HepG2 (cell line): Measurements from ENCODE around the gene ATAD3A. TPM values are rescaled to one million over a fixed set of nuclear protein-coding genes. Genes with fewer than 3 reads are reported as not detected.
A peak's percentile ranks its signal among the peaks of the same experiment; 100 is the strongest.

Experiments
- ATF7 ChIP-seq, 2 experiments: fragments of 450-650 bp in 1 of 2; sonication (generic) in 1 of 2; formaldehyde crosslinking in 1 of 2; IDR thresholded peaks; 2 replicates each; pipeline versions ENCODE4 v1.4.0 to v1.6.1; 2016 to 2020; ENCODE audit warnings: antibody characterized with exemption in 1 of 2, mild to moderate bottlenecking in 1 of 2, missing genetic modification reagents in 1 of 2
- CCDC6 ChIP-seq: sonication (generic); formaldehyde crosslinking; IDR thresholded peaks from 2 replicates; pipeline ENCODE4 v1.8.1; 2022; ENCODE audit warnings: mild to moderate bottlenecking, missing genetic modification reagents, moderate library complexity
- CHD2 ChIP-seq: IDR thresholded peaks from 2 replicates; pipeline ENCODE4 v1.6.1; 2011; ENCODE audit warnings: low read depth, low read length, improper control_type of control experiment
- ELF1 ChIP-seq: sonication (generic); formaldehyde crosslinking; IDR thresholded peaks from 2 replicates; pipeline ENCODE4 v1.4.0; 2020; ENCODE audit warnings: missing genetic modification reagents
- ETV6 ChIP-seq: sonication (generic); formaldehyde crosslinking; conservative IDR thresholded peaks from 2 replicates; pipeline ENCODE4 v1.4.0; 2020; ENCODE audit warnings: missing genetic modification reagents
- FOXP1 ChIP-seq, 2 experiments: fragments of 450-650 bp in 1 of 2; IDR thresholded peaks; 2 replicates each; pipeline ENCODE4 v1.6.1; 2017 to 2018; ENCODE audit warnings: antibody characterized with exemption in 1 of 2
- HNRNPH1 ChIP-seq: fragments of 200-400 bp; formaldehyde crosslinking; optimal IDR thresholded peaks from 2 replicates; pipeline ENCODE3; 2017; ENCODE audit warnings: mild to moderate bottlenecking, low read depth, low read length
- NKX3-1 ChIP-seq: sonication (generic); formaldehyde crosslinking; IDR thresholded peaks from 2 replicates; pipeline ENCODE4 v1.5.0; 2020; ENCODE audit warnings: missing genetic modification reagents
- NRL ChIP-seq: sonication (generic); formaldehyde crosslinking; IDR thresholded peaks from 2 replicates; pipeline ENCODE4 v1.5.0; 2020; ENCODE audit warnings: missing genetic modification reagents, mild to moderate bottlenecking, moderate library complexity, borderline replicate concordance
- ZKSCAN8 ChIP-seq: IDR thresholded peaks from 2 replicates; pipeline ENCODE4 v1.6.1; 2016; ENCODE audit warnings: borderline replicate concordance, missing genetic modification reagents, missing compliant biosample characterization
- ZNF12 ChIP-seq: sonication (generic); formaldehyde crosslinking; IDR thresholded peaks from 2 replicates; pipeline ENCODE4 v1.5.0; 2020; ENCODE audit warnings: missing genetic modification reagents
- ZNF326 ChIP-seq: sonication (generic); formaldehyde crosslinking; IDR thresholded peaks from 2 replicates; pipeline ENCODE4 v1.4.0; 2020; ENCODE audit warnings: missing genetic modification reagents, borderline replicate concordance
- ZNF484 ChIP-seq: sonication (generic); formaldehyde crosslinking; IDR thresholded peaks from 2 replicates; pipeline ENCODE4 v1.5.1; 2020; ENCODE audit warnings: mild to moderate bottlenecking, low read depth, missing genetic modification reagents, borderline replicate concordance
- ZNF788 ChIP-seq: sonication (generic); formaldehyde crosslinking; IDR thresholded peaks from 2 replicates; pipeline ENCODE4 v1.5.0; 2020; ENCODE audit warnings: mild to moderate bottlenecking, missing genetic modification reagents, borderline replicate concordance
- polyA plus RNA-seq, 8 experiments: library from polyadenylated mRNA; depleted of rRNA in 3 of 8; stranded (reverse) in 7 of 8; unstranded in 1 of 8; fragments of >200 nt; fragmentation: Illumina TruSeq in 4 of 8; extraction: Trizol in 4 of 8; gene quantifications; 2 replicates each; pipeline versions ENCODE4 v1.2.1 to v1.2.3, GENCODE V29; 2011 to 2016; ENCODE audit warnings: low read depth in 4 of 8, missing spikeins in 1 of 8, mixed read lengths in 1 of 8; ENCODE audit not compliant: insufficient read depth in 1 of 8
- total RNA-seq, 5 experiments: library from RNA; depleted of rRNA; stranded (reverse); fragments of >200 nt; fragmentation: Illumina TruSeq; extraction: Trizol; gene quantifications; 2 replicates each; pipeline ENCODE4 v1.2.3, GENCODE V29; 2016; ENCODE audit warnings: low read depth in 1 of 5
- TF ChIP-seq, protein P1 (sequence below): sonication (generic); formaldehyde crosslinking; IDR thresholded peaks from 2 replicates; pipeline ENCODE4; 2020; ENCODE audit warnings: missing genetic modification reagents, mild to moderate bottlenecking, borderline replicate concordance
- TF ChIP-seq, protein P2 (sequence below): sonication (generic); formaldehyde crosslinking; IDR thresholded peaks from 2 replicates; pipeline ENCODE4 v1.5.0; 2020; ENCODE audit warnings: mild to moderate bottlenecking, missing genetic modification reagents, borderline replicate concordance
- TF ChIP-seq, protein P3 (sequence below): sonication (generic); formaldehyde crosslinking; IDR thresholded peaks from 2 replicates; pipeline ENCODE4 v1.8.1; 2023; ENCODE audit warnings: mild to moderate bottlenecking, missing genetic modification reagents
- TF ChIP-seq, protein P4 (sequence below): sonication (generic); formaldehyde crosslinking; IDR thresholded peaks from 2 replicates; pipeline ENCODE4 v1.5.0; 2020; ENCODE audit warnings: missing genetic modification reagents

ATAD3A gene
- total and polyA plus RNA-seq, 2 of the 13 experiments (the other 11 are each of a cell fraction or from before 2014, with no cell fraction given): 10.6 to 49.0 TPM

DNA sequence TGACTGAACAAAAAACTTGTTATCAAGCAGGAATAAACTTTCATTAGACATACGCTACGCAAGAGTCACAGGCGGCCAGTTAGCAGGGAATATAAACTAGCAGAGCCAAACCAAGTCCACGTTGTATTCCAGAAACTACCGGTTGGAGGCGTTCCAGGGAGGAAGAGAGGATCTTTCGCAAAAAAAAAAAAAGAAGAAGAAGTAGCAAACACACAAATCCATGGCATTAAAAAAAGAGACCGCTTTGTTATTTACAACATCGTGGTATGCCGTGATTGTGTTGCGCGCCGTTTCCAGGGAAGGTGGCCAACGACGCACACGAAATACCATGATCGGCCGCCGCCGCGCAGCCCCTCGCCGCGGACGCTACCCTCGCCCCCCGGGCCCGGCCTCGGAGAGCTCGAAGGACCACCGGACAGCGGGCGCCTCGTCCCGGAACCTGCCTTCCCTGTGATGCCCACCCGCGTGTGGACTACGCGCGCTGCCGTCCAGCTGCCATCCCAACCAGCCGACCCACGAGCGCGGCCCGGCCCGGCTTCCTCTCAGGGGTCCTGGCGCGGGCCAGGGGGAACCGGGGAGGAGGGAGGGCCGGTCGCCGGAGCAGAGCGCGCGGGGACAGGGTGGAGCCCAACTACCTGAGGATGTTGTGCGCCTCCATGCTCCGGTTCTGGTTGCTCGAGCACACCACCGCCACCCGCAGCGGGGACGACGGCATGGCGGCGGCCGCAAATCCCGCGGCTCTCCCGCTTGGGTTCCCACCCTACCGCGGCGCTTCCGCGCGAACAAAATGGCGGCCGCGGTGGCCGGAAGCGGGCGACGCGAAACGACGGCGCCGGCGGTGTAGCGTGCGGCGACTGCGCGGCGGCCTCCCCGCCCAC is 62.1 kb downstream of the ATAD3A start (continued):
- TF ChIP-seq, protein P1, sequence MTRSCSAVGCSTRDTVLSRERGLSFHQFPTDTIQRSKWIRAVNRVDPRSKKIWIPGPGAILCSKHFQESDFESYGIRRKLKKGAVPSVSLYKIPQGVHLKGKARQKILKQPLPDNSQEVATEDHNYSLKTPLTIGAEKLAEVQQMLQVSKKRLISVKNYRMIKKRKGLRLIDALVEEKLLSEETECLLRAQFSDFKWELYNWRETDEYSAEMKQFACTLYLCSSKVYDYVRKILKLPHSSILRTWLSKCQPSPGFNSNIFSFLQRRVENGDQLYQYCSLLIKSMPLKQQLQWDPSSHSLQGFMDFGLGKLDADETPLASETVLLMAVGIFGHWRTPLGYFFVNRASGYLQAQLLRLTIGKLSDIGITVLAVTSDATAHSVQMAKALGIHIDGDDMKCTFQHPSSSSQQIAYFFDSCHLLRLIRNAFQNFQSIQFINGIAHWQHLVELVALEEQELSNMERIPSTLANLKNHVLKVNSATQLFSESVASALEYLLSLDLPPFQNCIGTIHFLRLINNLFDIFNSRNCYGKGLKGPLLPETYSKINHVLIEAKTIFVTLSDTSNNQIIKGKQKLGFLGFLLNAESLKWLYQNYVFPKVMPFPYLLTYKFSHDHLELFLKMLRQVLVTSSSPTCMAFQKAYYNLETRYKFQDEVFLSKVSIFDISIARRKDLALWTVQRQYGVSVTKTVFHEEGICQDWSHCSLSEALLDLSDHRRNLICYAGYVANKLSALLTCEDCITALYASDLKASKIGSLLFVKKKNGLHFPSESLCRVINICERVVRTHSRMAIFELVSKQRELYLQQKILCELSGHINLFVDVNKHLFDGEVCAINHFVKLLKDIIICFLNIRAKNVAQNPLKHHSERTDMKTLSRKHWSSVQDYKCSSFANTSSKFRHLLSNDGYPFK (CRISPR knock-in tag): no peak; the same call in none of the 2 replicates
- TF ChIP-seq CCDC6 (CRISPR knock-in tag) (0 out of 2 replicates have a peak, but pooled peaks have one; percentile 1), FOXP1 (IDR thresholded peaks at IDR 0.05) (no peak), FOXP1 (CRISPR knock-in tag; IDR thresholded peaks at IDR 0.05) (no peak), ELF1 (CRISPR knock-in tag) (no peak; the same call in 1 of the 2 replicates), NKX3-1 (CRISPR knock-in tag) (no peak), ATF7 (IDR thresholded peaks at IDR 0.05) (no peak), ATF7 (CRISPR knock-in tag; IDR thresholded peaks at IDR 0.05) (no peak), ZNF788 (CRISPR knock-in tag) (peak; percentile 41; the same call in 1 of the 2 replicates), ZNF484 (CRISPR knock-in tag) (no peak), ZNF12 (CRISPR knock-in tag) (0 out of 2 replicates have a peak, but pooled peaks have one; percentile 28), ZKSCAN8 (no peak), HNRNPH1 (no peak), CHD2 (peak; percentile 64), ZNF326 (no peak), ETV6 (CRISPR knock-in tag) (0 out of 2 replicates have a peak, but pooled peaks have one; percentile 34), NRL (CRISPR knock-in tag) (peak; percentile 84; the same call in 1 of the 2 replicates)
- TF ChIP-seq, protein P2, sequence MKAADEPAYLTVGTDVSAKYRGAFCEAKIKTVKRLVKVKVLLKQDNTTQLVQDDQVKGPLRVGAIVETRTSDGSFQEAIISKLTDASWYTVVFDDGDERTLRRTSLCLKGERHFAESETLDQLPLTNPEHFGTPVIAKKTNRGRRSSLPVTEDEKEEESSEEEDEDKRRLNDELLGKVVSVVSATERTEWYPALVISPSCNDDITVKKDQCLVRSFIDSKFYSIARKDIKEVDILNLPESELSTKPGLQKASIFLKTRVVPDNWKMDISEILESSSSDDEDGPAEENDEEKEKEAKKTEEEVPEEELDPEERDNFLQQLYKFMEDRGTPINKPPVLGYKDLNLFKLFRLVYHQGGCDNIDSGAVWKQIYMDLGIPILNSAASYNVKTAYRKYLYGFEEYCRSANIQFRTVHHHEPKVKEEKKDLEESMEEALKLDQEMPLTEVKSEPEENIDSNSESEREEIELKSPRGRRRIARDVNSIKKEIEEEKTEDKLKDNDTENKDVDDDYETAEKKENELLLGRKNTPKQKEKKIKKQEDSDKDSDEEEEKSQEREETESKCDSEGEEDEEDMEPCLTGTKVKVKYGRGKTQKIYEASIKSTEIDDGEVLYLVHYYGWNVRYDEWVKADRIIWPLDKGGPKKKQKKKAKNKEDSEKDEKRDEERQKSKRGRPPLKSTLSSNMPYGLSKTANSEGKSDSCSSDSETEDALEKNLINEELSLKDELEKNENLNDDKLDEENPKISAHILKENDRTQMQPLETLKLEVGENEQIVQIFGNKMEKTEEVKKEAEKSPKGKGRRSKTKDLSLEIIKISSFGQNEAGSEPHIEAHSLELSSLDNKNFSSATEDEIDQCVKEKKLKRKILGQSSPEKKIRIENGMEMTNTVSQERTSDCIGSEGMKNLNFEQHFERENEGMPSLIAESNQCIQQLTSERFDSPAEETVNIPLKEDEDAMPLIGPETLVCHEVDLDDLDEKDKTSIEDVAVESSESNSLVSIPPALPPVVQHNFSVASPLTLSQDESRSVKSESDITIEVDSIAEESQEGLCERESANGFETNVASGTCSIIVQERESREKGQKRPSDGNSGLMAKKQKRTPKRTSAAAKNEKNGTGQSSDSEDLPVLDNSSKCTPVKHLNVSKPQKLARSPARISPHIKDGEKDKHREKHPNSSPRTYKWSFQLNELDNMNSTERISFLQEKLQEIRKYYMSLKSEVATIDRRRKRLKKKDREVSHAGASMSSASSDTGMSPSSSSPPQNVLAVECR (CRISPR knock-in tag): peak; percentile 54
- TF ChIP-seq, protein P3, sequence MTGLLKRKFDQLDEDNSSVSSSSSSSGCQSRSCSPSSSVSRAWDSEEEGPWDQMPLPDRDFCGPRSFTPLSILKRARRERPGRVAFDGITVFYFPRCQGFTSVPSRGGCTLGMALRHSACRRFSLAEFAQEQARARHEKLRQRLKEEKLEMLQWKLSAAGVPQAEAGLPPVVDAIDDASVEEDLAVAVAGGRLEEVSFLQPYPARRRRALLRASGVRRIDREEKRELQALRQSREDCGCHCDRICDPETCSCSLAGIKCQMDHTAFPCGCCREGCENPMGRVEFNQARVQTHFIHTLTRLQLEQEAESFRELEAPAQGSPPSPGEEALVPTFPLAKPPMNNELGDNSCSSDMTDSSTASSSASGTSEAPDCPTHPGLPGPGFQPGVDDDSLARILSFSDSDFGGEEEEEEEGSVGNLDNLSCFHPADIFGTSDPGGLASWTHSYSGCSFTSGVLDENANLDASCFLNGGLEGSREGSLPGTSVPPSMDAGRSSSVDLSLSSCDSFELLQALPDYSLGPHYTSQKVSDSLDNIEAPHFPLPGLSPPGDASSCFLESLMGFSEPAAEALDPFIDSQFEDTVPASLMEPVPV (CRISPR knock-in tag): no peak
- TF ChIP-seq, protein P4, sequence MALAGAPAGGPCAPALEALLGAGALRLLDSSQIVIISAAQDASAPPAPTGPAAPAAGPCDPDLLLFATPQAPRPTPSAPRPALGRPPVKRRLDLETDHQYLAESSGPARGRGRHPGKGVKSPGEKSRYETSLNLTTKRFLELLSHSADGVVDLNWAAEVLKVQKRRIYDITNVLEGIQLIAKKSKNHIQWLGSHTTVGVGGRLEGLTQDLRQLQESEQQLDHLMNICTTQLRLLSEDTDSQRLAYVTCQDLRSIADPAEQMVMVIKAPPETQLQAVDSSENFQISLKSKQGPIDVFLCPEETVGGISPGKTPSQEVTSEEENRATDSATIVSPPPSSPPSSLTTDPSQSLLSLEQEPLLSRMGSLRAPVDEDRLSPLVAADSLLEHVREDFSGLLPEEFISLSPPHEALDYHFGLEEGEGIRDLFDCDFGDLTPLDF: no peak
